Glomerular visceral epithelial cell (primary cell): ENCODE results near the gene KLLN.
A peak's percentile ranks its signal among the peaks of the same experiment; 100 is the strongest.
"Not testable (repeated sequence)": the region's sequence is repeated elsewhere in the genome, so short reads cannot be mapped to it uniquely, and the experiment has no call there.

Experiments used
- DNase-seq: peaks from one replicate; pipeline ENCODE4 v3.0.0-alpha.2; 2016; ENCODE audit errors: extremely low spot score

KLLN gene

DNA sequence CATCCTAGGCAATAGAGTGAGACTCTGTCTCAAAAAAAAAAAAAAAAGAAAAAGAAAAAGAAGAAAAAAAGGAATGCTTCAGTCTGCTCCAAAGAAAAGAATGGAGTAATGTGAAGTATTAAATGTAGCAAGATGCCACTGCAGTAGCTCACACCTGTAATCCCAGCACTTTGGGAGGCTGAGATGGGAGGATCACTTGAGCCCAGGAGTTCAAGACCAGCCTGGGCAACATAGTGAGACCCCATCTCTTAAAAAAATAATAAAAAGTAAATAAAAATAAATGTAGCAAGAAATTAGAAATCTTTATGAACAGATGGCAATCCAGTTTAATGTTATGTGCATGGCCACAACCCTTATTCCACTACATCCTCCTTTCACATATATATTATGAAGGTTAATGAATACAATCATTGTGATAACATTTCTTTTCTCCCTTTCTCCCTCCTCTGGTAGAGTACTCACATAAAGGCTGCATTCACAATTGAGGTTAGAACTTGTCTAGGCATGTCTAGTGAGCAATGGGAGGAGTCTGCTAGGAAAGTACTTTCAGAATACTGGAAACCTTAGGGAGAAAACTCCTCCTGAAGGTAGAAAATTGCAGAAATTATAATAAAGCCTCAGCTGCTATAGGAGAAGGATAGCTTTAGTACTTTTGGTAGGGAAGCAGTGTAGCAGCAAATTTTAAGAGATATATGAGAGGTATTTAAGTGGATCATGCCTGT, 20.4 kb downstream of the KLLN start:
- DNase-seq = peak; percentile 54

DNA sequence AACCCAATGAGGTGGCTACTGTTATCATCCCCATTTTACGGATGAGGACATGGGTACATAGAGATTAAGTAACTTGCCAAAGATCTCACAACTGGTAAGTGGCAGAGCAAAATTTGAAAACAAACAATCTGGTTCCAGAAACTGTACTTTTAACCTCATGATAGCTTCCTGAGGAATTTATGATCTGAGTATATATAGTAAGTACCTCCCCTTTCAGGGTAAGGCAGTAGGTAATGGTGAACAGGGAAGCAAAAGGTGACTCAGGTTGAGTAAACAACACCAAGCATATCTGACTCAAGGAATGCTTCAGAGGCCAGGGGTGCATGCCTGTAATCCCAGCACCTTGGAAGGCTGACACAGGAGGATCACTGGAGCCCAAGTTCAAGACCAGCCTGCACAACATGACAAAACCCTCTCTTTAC, 21.1 kb downstream of the KLLN start:
- peak; percentile 72 for DNase-seq

DNA sequence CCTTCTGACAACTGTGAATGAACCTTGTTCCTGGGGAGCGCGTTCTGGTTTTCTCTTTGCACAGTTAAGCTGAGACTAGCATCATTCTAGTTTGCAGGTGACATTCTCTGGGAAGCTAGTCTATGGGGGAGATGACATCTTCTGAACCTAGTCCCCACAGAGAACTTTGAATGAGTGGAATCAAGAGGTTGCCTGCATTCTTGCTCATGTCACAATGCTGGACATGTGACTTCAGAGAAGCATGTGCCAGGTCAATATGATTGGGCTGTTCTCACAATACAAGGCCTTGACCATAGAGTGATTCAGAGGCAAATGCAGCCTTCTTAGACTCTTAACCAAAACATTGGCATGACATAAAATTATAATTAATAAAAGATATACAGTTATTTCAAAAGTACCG, 22.1 kb downstream of the KLLN start:
- no peak for DNase-seq

DNA sequence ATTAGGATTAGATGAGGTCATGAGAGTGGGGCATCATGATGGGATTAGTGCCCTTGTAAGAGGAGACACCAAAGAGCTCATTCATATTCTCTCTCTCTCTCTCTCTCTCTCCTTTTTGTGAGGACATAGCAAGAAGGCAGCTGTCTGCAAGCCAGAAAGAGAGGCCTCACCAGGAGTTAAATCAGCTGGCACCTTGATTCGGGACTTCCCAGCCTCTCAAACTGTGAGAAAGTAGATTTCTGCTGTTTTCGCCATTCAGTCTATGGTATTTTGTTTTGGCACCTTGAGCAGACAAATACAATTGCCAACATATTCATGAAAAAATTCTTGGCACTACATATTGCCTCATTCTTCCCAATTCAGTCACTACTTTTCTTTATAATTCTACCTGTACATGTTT, 24.7 kb downstream of the KLLN start:
- DNase-seq = no peak

GRCh38 chr10:87837445-87837844, 25.9 kb downstream of the KLLN start:
- DNase-seq = no peak

DNA sequence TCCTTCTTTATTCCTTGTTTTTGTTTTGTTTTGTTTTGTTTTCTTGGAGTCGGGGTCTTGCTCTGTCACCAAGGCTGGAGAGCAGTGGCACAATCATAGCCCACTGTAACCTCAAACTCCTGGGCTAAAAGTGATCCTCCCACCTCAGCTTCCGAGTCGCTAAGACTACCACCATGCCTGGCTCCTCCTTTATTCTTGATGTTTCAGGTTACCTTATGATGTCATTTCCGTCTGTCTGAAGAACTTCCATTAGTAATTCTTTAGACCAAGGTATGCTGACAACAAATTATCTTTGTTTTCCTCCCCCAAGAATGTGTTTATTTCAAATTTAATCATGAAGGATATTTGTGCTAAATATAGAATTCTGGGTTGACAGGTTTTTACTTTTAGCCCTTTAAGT, 27.2 kb downstream of the KLLN start:
- no peak for DNase-seq

GRCh38 chr10:87829986-87830729, 33.2 kb downstream of the KLLN start:
- no peak for DNase-seq

- DNase-seq = not testable (repeated sequence)
Measured at GRCh38 chr10:87829051-87829450, 34.3 kb downstream of the KLLN start.

DNA sequence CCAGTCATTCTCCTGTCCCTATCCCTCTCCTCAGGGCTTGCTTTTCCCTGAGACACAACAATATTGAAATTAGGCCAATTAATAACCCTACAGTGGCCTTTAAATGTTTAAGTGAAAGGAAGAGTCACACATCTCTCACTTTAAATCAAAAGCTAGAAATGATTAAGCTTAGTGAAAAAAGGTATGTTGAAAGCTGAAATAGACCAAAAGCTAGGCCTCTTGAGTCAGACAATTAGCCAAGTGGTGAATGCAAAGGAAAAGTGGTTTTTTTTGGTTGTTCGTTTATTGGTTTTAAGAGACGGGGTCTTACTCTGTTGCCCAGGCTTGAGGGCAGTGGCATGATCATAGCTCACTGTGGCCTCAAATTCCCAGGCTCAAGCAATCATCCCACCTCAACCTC, 35.7 kb downstream of the KLLN start:
- DNase-seq = no peak

- DNase-seq = no peak
Measured at GRCh38 chr10:87826653-87827052, 36.7 kb downstream of the KLLN start.

GRCh38 chr10:87819289-87819585, 44.1 kb downstream of the KLLN start:
- no peak for DNase-seq

- DNase-seq = peak; percentile 32
Measured at GRCh38 chr10:87818505-87819288, 44.6 kb downstream of the KLLN start.

DNA sequence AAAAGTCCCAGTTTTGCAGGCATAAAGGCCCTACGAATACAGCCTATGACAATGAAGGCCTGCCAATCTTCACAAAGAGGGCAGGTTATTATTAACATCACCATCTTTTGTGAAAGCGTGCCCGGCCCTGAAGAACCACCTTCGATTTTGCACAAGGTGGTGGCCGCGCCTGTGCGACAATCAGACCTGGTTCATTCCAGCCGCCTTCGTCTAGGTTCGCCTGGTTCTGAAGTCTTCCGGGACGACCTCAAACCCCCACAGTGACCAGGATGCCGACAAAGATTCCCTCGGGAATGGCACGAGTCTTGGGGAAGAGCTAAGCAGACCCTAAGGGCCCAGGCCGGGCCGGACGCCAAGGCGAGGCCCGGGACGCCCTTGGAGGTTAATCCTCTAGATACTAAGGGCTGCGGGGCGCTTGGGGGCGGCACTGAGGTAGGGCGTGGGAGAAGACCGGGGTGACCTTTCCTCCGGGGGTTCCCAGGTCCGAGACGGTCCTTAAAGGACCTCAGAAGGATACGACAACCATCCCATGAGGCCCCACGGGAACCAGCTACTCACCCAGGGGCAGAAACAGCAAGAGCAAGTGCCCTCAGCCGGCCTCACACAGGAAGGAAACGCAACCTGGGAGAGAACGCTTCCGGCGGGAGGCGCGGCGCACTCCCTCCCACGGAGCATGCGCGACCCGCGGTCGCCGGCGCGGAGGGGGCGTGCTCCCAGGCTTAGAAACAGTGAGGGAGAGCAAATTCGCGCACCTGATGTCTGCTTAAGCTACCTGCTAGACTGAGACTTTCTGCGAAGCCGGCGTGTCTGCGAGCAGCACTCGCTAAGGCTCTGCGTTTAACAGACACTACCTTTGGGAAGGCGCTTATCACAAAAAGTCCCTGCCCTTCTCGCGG, 45.5 kb downstream of the KLLN start, which contains the start of gene ATAD1:
Gene ATAD1 (minus strand): TSS at position 618 of the 896 bp plus-strand sequence. CDS start 3,627 bp downstream, outside the sequence.
- DNase-seq = peak; percentile 90

DNA sequence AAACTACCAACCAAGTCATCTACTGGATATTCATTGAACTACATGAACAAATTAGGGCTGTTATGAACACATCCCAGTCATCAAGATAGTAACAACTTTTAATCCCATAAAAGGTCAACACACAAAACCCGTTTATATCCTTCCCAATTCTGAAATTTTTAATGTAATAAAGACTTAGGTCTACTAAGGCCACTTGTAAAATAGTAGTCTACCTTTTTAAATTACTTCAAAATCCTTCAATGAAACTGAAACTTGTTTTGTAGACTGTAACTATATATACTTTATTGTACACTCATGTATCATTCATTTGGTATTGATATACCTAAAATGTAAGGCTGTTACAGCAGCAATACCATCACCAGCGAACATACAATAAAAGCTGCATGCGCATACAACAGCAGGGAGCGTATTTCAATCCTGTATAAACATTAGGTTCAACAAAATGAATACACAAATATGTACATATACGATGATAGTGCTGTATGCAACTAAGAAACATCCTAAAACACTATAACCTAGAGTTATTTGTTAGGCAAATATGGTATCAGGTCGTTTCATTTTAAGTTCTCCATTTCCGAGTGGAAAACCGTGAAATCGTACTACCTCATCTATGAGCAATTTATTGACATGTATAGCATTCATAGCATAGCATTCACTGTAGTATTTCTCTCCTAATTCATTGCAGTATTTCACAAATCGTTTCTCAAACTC, 46.3 kb downstream of the KLLN start:
- no peak for DNase-seq

GRCh38 chr10:87816163-87816897, 47.0 kb downstream of the KLLN start:
- DNase-seq = no peak
